M059J (cell line): ENCODE results near the gene TYW1B. TPM values are rescaled to one million over a fixed set of nuclear protein-coding genes. Genes with fewer than 3 reads are reported as not detected.
"Not testable (repeated sequence)": the region's sequence is repeated elsewhere in the genome, so short reads cannot be mapped to it uniquely, and the experiment has no call there.

Experiments
- DNase-seq: peaks from one replicate; pipeline ENCODE4 v3.0.0-alpha.2; 2012; ENCODE audit warnings: low read depth
- total RNA-seq: library from RNA; depleted of rRNA; stranded (reverse); fragments of >200 nt; shearing (Covaris generic); gene quantifications from 2 replicates; pipeline ENCODE4 v1.2.3, GENCODE V29; 2014

Gene TYW1B
- total RNA-seq, 1 experiment from 2014 or later: 1.4 TPM

DNA sequence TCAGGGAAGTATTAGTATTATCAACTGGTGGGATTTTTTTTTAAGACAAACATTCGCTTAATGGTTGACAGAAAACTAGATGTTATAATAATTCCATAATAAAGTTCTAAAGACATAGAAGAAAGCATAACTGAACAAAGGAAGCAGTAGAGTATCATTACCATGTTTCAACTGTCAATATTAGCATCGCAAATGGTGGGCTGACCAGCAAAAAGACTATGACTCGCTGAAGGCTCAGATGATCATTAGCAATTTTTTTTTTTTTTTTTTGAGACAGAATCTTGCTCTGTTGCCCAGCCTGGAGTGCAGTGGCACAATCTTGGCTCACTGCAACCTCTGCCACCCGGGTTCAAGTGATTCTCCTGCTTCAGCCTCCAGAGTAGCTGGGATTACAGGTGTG lies 74.8 kb downstream of the TYW1B start:
- not testable (repeated sequence) for DNase-seq

DNA sequence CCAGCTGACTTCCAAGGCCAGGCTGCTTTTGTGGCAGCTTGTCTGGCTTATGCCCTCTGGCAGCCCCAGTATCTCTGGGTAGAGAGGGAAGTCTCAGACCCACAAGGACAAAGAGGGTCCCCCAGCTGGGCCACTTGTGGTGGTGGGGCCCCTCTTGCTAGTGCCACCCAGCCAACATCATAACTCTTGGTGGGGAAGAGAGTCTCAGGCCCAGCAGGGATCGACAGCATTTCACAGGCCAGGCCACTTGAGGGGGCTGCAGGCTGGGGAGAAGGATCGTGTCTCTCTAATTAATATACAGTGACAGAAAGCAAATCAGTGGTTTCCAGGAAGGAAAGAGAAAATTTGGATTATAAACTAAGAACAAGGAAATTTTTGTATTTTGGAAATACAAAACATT lies 76.0 kb downstream of the TYW1B start:
- no peak for DNase-seq

DNA sequence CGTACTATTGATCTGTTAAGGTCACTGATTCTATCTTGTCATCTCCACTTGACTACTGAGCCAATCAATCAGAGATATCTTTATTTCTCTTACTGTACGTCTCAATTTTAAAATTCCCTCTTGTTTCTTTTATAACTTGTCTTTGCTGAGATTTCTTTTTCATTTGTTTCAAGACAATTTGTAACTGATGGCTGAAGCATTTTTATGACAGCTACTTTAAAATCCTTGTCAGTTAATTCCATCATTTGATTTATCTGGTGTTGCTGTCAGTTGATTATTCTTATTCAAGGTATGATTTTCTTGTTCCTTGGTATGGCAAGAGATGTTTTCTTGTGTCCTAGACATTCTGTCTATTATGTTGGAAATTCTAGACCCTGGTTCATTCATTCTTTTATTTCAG lies 76.6 kb downstream of the TYW1B start:
- DNase-seq: no peak

DNA sequence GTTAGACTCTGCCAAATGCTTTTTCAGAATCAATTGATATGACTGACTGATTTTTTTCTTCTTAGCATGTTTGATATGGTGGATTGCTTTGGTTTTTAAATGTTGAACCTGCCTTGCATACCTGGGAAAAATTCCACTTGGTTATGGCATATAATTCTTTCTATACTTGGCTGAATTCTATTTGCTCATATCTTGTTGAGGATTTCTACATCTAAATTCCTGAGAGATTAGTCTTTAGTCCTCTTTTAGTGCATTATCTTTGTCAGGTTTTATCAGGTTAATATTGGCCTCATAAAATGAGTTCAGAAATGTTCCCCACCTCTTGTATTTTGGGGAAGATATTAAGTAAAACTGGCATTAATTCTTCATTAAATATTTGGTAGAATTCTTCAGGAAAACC lies 79.4 kb downstream of the TYW1B start:
- peak; percentile 18 for DNase-seq

DNA sequence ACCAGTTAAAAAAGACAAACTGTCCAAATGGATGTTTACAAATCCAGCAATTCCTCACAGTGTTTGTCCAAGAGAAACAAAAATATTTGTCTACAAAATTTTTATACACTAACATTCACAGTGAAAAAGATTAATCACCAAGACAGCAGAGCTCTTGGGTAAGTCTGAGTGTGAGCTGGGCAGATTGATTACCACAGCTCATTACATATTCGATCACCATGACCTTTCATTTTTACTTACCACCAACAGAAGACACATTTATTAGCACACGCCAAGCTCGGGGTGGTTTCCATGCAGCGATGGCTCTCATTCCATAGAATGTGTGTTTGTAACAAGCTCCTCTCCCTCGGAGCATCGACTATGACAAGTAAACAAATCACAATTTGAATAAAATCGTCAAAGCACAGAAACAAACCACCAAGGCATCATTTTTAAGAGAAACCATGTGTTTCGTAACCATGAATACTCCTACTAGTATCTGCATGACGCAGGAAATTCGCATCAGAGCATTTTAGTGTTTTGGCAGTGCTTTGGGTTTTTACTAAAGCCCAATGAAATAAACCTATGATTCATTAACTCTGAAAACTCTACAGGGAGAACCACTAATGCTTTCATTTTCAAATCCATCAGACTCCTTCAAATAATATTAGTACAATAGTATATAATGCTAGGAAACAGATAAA lies 83.6 kb downstream of the TYW1B start:
- DNase-seq: peak; percentile 16

DNA sequence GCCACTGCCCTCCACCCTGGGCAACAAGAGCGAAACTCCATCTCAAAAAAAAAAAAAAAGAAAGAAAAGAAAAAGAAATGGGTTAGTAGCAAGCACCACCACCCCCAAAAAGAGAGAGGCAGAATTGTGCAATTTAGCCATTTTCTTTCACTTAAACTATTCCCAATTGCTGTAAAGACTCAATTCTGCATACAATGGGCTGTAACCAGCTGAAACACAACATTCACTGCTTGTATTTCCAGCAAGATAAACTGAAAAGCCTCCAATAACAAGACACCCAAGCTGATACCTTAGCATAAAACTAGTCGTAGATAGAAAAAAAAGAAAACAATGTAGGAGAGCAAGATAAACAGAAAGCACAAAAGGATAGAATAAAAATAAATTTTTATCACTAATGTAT lies 84.2 kb downstream of the TYW1B start:
- DNase-seq: not testable (repeated sequence)

DNA sequence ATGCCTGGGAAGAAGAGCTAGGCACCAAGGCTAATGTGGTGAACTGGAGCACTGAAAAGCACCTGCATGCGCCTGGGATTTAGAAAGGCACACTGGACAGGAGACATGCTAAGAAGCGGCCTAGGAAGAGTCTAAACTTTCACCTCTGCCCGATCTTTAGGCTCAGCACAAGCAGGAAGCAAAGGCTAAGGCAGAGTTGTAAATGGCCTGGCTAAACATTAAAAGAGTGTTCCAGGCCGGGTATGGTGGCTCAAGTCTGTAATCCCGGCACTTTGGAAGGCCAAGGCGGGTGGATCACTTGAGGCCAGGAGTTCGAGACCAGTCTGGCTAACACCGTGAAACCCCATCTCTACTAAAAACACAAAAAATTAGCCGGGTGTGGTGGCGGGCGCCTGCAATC lies 88.3 kb downstream of the TYW1B start:
- DNase-seq: not testable (repeated sequence)

DNA sequence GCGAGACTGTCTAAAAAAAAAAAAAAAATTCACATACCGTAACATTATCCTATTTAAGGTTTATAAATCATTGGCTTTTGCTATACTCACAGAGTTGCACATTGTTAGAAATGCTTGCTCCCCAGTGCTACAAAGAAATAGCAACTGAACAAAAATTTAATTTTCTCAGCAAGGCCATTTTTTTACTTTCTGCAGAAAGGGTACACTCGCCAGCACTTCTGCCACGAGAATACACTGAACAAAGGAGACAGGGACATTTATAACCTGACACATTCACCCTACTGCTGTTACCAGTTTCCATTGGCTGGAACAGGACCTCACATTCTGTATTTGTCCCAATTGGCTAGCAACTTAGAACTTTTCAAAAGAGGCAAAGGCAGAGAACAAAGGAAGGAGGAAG lies 92.1 kb downstream of the TYW1B start:
- not testable (repeated sequence) for DNase-seq

DNA sequence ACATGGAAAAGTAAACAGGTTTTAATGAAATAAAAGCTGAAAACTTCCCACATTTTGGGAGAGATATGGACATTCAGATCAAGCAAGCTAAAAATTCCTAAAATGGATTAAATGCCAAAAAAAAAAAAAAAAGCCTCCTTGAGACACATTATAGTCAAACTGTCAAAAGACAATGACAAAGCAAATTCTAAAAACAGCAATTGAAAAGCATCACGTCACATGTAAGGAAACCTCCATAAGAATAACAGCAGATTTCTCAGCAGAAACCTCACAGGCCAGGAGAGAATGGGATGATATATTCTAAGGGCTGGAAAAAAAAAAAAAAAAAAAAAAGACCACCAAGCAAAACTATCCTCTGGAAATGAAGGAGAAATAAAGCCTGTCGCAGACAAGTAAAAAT lies 97.2 kb downstream of the TYW1B start:
- not testable (repeated sequence) for DNase-seq

DNA sequence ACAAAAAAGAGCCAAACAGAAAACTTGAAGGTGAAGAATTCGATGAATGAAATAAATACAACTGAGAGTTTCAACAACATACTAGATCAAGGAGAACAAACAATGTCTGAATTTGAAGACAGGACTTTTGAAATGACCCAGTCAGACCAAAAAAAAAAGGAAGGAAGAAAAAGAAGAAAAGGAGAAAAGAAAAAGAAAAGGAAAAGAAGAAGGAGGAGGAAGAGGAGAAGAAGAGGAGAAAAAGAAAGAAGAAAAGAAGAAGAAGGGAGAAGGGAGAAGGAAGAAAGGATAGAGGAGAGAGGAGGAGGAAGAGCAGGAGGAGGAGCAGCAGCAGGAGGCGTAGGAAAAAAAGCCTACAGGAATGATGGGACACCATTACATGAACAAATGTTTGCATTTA lies 97.6 kb downstream of the TYW1B start:
- DNase-seq: not testable (repeated sequence)

DNA sequence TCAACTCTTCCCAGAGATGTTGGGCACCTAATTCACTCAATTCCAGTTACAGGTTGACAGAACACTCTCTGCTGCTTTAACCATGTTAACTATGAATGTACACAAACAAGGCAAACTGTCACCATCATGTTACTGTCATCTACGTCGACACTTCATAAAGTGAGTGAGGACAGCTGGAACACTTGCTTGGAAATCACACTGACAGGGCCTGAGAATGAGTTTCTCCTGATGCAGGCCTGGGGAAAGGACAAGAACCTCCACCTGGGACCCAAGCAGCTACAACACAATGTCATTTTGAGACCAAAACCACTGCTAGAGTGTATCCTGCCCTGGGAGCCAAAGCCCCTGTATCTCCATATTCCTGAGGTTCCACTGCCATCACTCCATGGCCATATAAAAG lies 98.9 kb downstream of the TYW1B start:
- not testable (repeated sequence) for DNase-seq

DNA sequence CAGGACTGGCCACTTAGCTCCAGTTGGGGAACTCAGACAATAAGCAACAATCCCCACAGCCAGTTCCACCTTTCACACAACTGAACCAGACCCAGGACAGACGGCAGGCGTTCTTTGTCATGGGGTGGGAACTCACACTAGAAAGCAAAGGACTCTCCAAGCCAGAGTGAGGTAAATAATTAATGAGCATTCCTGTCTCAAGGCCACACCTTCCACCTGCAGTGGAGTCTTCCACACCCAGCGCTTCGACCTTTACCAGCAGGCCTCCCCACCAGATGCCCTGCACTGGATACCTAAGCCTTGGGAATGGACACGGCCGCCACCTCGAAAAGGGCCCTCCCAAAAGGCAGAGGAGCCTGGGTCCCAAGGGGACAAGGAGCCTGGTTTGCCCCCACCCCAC lies 105.3 kb downstream of the TYW1B start:
- not testable (repeated sequence) for DNase-seq

DNA sequence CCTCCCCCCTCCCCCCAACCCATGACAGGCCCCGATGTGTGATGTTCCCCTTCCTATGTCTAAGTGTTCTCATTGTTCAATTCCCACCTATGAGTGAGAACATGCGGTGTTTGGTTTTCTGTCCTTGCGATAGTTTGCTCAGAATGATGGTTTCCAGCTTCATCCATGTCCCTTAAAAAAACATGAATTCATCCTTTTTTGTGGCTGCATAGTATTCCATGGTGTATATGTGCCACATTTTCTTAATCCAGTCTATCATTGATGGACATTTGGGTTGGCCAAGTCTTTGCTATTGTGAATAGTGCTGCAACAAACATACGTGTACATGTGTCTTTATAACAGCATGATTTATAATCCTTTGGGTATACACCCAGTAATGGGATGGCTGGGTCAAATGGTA lies 107.1 kb downstream of the TYW1B start:
- not testable (repeated sequence) for DNase-seq

DNA sequence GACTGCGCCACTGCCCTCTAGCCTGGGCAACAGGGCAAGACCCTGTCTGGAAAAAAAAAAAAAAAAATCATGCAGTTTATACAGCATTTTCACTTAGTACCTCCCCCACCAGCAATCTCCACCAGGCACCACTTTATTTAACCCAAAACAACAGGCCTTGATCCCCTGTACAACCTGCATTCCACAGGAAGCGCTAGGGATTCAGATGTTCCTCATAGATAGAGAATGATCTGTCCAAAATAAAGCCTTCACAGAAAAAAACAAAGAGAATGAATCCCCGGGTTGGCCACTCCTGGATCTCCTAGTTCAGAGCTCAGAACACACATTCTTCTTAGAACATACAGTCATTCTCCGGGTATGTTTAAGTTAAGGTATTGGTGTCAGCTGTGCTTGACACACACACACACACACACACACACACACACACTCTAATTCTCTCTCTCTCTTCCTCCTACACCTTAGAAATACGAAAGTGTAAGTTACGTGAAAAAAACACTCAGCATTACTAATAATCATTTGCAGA lies 110.7 kb downstream of the TYW1B start:
- DNase-seq: not testable (repeated sequence)

DNA sequence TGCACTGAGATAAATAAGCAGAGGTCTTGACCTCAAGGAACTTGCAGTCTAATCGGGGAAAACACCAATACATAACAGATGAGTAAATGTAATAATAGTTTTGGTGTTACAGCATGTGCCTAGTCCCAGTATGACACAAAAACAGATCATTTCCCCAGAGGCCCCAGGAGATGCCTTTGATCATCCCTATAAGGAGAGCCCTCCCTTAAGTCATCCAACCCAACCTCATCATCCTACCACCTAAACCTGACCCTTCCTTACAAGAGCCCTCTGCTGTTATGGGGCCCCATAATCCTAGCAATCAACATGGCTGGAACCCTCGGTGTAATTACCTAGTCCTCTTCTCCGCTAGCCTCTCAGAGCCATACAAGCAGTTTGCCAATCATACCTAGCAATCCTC lies 116.1 kb downstream of the TYW1B start:
- not testable (repeated sequence) for DNase-seq

DNA sequence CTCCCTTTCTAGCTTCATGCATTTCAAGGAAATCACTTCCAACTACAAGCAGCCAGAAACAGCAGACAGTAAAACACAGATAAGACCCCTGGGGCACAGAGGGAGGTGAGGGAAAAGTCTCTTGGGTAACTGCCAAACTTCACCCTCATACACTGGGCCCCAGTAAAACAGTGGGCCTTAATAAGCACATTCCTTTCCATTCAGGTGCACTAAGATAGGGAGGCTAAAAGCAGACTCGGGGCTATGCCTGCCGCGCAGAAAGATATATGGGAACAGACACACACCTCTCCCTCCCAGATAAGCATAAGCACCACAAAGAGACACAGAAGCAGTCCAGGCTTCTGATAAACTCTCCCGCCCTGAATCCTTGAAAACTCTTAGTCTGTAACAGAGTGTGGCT lies 117.0 kb downstream of the TYW1B start:
- no peak for DNase-seq

DNA sequence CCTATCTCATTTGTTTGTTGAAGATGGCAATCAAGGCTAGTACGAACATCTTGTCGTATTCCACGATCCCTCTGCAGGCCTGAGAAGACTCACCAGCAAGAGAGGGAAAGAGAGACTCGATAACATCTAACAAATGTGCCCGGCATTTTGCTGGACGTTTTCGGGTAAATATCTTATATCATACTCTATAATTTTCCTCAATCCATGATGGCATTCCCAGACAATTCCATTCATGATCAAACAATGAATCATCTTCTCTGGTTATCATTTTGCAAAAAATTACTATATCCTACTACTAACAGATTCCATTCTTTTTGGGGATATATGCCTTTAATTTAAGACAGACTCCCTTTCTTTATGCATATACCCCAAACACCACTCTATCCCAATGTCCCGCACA lies 118.1 kb downstream of the TYW1B start:
- DNase-seq: no peak

DNA sequence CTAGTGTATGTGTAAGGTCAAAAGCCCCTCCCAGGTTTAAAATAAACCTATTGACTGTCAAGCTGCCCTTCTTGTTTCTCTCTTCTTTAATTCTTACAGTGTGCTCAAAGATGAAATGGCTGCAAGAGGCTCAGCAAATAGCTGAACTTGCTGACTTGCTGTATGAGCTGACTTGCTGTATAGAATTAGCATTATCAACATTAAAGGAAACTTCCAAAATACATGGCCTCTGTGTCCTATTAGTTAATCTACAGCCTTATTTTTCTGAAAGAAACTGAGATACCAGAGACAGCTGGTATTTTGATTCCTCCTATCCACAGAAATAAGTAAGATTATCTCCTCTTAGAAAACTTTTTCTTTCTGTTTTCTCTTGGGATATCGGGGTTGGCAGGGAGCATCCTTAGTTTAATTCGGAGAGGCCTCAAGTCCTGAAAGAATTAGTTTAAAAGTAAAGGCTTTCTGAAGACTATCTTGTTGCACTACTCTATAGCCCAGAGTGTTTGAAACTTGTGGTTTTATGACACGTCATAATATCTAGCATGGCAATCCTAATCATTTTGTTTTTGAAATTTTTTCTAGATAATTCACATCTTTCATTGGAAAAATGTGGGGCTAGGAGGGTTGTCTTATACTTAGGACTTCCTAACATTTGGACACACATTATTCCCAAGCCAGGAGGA lies 119.5 kb downstream of the TYW1B start:
- DNase-seq: not testable (repeated sequence)

DNA sequence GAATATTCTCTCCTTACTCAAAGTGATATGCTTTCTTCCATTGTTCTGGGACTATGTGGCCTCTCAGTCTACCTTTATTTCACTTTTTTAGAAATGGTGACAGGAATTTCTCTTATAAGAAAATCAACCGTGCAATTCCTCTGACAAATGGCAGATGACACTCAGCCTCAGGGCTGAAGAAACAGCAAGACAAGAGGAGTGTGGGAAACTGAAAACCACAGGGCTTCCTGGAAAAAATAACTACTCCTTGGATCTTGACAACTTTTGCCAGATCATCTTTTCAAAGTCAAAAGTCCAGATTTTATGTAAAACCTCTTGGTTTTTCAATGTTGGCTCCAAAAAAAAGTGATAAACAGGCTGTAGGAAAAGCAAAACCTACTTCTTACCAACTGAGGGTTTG lies 121.5 kb downstream of the TYW1B start:
- peak; percentile 58 for DNase-seq

DNA sequence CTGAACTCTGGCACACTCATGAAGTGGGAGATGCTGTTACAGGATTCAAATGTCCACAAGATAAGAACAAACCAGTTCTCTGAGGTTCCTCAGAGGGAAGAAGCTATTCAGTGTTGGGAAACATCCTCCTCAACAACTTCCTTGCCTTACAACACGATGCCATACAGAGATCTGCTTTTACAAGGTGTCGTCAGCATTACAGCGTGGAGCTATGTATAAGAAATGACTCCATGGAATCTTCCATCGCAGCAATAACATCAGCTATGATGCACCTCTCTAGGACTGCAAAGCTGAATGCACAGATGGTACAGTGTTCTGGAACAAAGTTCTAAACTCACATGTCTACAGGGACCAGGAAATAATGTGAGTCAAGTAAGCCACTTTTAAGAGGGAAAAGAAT lies 122.3 kb downstream of the TYW1B start:
- DNase-seq: not testable (repeated sequence)

DNA sequence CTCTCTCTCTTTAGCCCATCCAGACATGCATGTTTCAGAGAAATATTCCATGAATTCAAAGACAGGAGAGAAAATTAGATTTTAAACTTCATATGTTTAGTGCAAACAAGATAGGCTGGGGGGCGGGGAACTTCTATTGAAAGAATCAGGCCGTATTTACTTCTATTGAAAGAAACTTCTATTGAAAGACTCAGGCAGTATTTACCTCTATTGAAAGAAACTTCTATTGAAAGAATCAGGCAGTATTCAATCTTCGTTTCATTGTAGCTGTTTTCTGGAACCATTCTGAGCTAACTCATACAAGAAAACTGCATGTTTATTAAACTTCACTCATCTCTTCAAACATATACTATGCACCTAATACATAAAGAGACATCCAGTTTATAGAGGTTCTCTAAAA lies 123.1 kb downstream of the TYW1B start:
- DNase-seq: no peak

DNA sequence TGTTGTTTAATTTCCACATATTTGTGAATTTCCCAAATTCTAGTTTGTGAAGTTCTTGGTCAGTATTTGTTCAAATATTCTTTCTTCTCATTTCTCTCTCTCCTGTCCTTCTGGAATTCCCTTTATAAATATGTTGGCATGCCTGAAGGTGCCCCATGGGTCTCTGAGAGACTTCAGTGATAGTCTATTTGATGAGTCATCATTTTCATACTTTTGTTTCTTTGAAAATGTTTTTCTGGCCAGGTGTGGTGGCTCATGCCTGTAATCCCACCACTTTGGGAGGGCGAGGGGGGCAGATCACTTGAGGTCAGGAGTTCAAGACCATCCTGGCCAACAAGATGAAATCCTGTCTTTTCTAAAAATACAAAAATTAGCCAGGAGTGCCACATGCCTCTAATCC lies 127.5 kb downstream of the TYW1B start:
- not testable (repeated sequence) for DNase-seq

DNA sequence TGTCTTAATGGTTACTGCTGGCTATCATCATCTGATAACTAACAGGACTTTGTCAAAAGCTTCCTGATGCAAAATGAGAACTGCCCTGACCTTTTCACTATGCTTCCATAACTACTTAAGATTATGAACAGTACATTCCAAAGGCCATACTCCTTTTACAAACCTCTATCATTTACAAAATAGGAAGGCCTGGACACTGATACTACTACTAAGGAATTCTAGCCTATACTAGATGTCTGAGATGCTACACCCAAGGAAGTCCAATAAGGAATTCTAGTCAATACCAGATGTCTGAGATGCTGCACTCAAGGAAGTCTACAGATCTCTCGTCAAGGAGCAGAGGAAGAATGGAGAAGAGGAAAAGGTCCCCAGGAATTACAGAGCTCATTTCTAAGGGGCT lies 130.9 kb downstream of the TYW1B start:
- DNase-seq: not testable (repeated sequence)
